Neural progenitor cell (in vitro differentiated cells): ENCODE measurements around the gene GRAMD2A.

Source experiments
- EZH2 ChIP-seq: fragments of 200-600 bp; sonication (generic); IDR thresholded peaks from 2 replicates; pipeline ENCODE4 v1.6.1; 2017; ENCODE audit warnings: antibody characterized with exemption, mild to moderate bottlenecking, moderate library complexity
- TF ChIP-seq, protein P1 (sequence below): fragments of 200-600 bp; sonication (generic); IDR thresholded peaks from 2 replicates; pipeline ENCODE4 v1.5.1; 2017; ENCODE audit warnings: antibody characterized with exemption, mild to moderate bottlenecking

DNA sequence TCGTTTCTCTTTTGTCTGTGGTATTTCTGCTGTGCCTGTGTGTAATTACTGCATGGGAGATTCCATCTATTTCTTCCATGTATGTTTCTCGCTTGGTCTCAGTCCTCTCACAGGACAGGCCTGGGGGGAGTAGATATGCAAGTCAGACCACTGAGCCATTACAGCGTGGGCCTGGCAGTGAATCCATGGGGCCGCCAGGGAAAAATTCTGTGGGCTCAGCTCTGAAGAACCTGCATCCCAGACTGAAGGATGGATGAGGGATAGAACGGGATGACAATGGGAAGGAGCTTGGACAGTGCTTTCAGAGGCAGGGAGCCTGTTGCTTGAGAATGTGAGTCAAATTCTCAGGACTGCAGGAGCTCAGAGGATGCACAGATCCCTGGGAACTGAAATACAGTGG, 24.8 kb downstream of the GRAMD2A start:
- TF ChIP-seq, protein P1, sequence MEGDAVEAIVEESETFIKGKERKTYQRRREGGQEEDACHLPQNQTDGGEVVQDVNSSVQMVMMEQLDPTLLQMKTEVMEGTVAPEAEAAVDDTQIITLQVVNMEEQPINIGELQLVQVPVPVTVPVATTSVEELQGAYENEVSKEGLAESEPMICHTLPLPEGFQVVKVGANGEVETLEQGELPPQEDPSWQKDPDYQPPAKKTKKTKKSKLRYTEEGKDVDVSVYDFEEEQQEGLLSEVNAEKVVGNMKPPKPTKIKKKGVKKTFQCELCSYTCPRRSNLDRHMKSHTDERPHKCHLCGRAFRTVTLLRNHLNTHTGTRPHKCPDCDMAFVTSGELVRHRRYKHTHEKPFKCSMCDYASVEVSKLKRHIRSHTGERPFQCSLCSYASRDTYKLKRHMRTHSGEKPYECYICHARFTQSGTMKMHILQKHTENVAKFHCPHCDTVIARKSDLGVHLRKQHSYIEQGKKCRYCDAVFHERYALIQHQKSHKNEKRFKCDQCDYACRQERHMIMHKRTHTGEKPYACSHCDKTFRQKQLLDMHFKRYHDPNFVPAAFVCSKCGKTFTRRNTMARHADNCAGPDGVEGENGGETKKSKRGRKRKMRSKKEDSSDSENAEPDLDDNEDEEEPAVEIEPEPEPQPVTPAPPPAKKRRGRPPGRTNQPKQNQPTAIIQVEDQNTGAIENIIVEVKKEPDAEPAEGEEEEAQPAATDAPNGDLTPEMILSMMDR: no peak
- no peak for TF ChIP-seq EZH2
